HepG2 (cell line): ENCODE data around the gene DGKB. TPM values are rescaled to one million over a fixed set of nuclear protein-coding genes. Genes with fewer than 3 reads are reported as not detected.

Source experiments
- ATAC-seq: fragments of 200-7000 bp; cut with Tn5 transposase; 3 replicates; pipeline ENCODE4 v1.9.1; 2020; ENCODE audit warnings: mild to moderate bottlenecking, moderate library complexity
- BruUV-seq: library from RNA; stranded (reverse); fragments of 400-500 nt; replicated peaks from 2 replicates; lab custom pipeline; 2021; lab: Mats Ljungman, UMichigan
- CTCF ChIA-PET: fragments of 300-600 bp; formaldehyde crosslinking; extraction: SDS; loops from one replicate; lab custom pipeline; 2021; ENCODE audit warnings: low total read pairs, inconsistent platforms, low intra/inter-chr PET ratio; lab: Yijun Ruan, JAX
- POLR2A ChIA-PET: fragments of 350-600 bp; sonication (Branson Sonifier 250); formaldehyde crosslinking; loops from one replicate; lab custom pipeline; 2020; ENCODE audit warnings: antibody characterized with exemption, inconsistent platforms; lab: Yijun Ruan, JAX
- DNase-seq: peaks from one replicate; pipeline ENCODE4 v3.0.0-alpha.2; 2015; ENCODE audit warnings: low spot score
- FAIRE-seq: peaks from 3 replicates; lab custom pipeline; 2011; peaks lifted over from hg19 to GRCh38; lab: Jason Lieb, UNC
- H2AFZ ChIP-seq: one replicate; pipeline ENCODE4 v1.6.1; 2011; ENCODE audit warnings: low read length, inconsistent platforms
- H3K27ac ChIP-seq: fragments of 300-600 bp; 3 replicates; pipeline ENCODE4 v1.8.0; 2011; ENCODE audit warnings: mixed run types, mild to moderate bottlenecking, mixed read lengths, low read length, inconsistent platforms; ENCODE audit not compliant: insufficient read depth; ENCODE audit errors: extremely low read length
- H3K27me3 ChIP-seq, 2 experiments: fragments of 200-600 bp in 1 of 2; 2 replicates in 1 of 2; 3 replicates in 1 of 2; pipeline versions ENCODE4 v1.6.0 to v1.8.0; 2011; ENCODE audit warnings: low read length in 2 of 2, mild to moderate bottlenecking in 2 of 2, moderate library complexity in 2 of 2, inconsistent platforms in 1 of 2; ENCODE audit not compliant: insufficient read depth in 2 of 2, control insufficient read depth in 1 of 2
- H3K36me3 ChIP-seq, 2 experiments: fragments of 200-600 bp in 1 of 2; replicated peaks in 1 of 2; 2 replicates in 1 of 2; 3 replicates in 1 of 2; pipeline versions ENCODE4 v1.5.1 to v1.8.0; 2011; ENCODE audit warnings: low read length in 2 of 2, inconsistent platforms in 1 of 2; ENCODE audit not compliant: insufficient read depth in 2 of 2, control insufficient read depth in 1 of 2
- H3K4me1 ChIP-seq: 2 replicates; pipeline ENCODE4 v1.5.1; 2012; ENCODE audit warnings: low read length, inconsistent platforms; ENCODE audit not compliant: insufficient read depth
- H3K4me2 ChIP-seq: 2 replicates; pipeline ENCODE4 v1.6.0; 2011; ENCODE audit warnings: low read depth, low read length, inconsistent platforms
- H3K4me3 ChIP-seq, 3 experiments: fragments of 200-600 bp in 1 of 3; sonication (generic), shearing (Covaris generic) in 1 of 3; replicated peaks in 1 of 3; 2 replicates each; pipeline ENCODE4 v1.5.1; 2011 to 2016; ENCODE audit warnings: low read length in 3 of 3, inconsistent platforms in 2 of 3, low read depth in 2 of 3, mild to moderate bottlenecking in 2 of 3, control low read depth in 1 of 3, mixed read lengths in 1 of 3; ENCODE audit not compliant: insufficient read depth in 1 of 3
- H3K79me2 ChIP-seq: one replicate; pipeline ENCODE4 v1.6.1; 2011; ENCODE audit warnings: low read length, inconsistent platforms; ENCODE audit not compliant: insufficient read depth
- H3K9ac ChIP-seq: 2 replicates; pipeline ENCODE4 v1.6.0; 2011; ENCODE audit warnings: mild to moderate bottlenecking, low read depth, low read length, inconsistent platforms; ENCODE audit not compliant: insufficient read depth
- H3K9me3 ChIP-seq: 2 replicates; pipeline ENCODE4 v1.5.1; 2012; ENCODE audit warnings: mild to moderate bottlenecking, low read length
- H4K20me1 ChIP-seq: 2 replicates; pipeline ENCODE4 v1.6.0; 2011; ENCODE audit warnings: inconsistent platforms, mild to moderate bottlenecking, low read length, moderate library complexity; ENCODE audit not compliant: insufficient read depth
- DR1 ChIP-seq: sonication (generic); formaldehyde crosslinking; IDR thresholded peaks from 2 replicates; pipeline ENCODE4 v1.8.0; 2021; ENCODE audit warnings: mild to moderate bottlenecking, missing genetic modification reagents, inconsistent platforms
- GZF1 ChIP-seq: sonication (generic); formaldehyde crosslinking; IDR thresholded peaks from 2 replicates; pipeline ENCODE4 v1.5.1; 2020; ENCODE audit warnings: mild to moderate bottlenecking, missing genetic modification reagents
- HNRNPL ChIP-seq: fragments of 200-400 bp; formaldehyde crosslinking; IDR thresholded peaks from 2 replicates; pipeline ENCODE4 v1.6.1; 2017; ENCODE audit warnings: mild to moderate bottlenecking, low read depth, low read length
- LBX2 ChIP-seq: sonication (generic); formaldehyde crosslinking; IDR thresholded peaks from 2 replicates; pipeline ENCODE4 v1.5.0; 2020; ENCODE audit warnings: missing genetic modification reagents, mild to moderate bottlenecking, borderline replicate concordance
- TBL1XR1 ChIP-seq: fragments of 150-350 bp; IDR thresholded peaks from 2 replicates; pipeline ENCODE4 v1.6.1; 2014; ENCODE audit warnings: borderline replicate concordance, low read length; ENCODE audit not compliant: partially characterized antibody
- TBP ChIP-seq: sonication (generic); formaldehyde crosslinking; IDR thresholded peaks from 2 replicates; pipeline ENCODE4 v1.5.0; 2020; ENCODE audit warnings: missing genetic modification reagents
- ZIK1 ChIP-seq: sonication (generic); formaldehyde crosslinking; IDR thresholded peaks from 2 replicates; pipeline ENCODE4 v1.5.0; 2020; ENCODE audit warnings: mild to moderate bottlenecking, low read depth, missing genetic modification reagents, borderline replicate concordance
- ZNF329 ChIP-seq: sonication (generic); formaldehyde crosslinking; IDR thresholded peaks from 2 replicates; pipeline ENCODE4 v1.9.0; 2021; ENCODE audit warnings: low read depth, mild to moderate bottlenecking, missing genetic modification reagents
- ZNF501 ChIP-seq: sonication (generic); formaldehyde crosslinking; IDR thresholded peaks from 2 replicates; pipeline ENCODE4 v1.5.1; 2020; ENCODE audit warnings: mild to moderate bottlenecking, moderate library complexity, missing genetic modification reagents
- ZNF776 ChIP-seq: sonication (generic); formaldehyde crosslinking; IDR thresholded peaks from 2 replicates; pipeline ENCODE4 v1.4.0; 2020; ENCODE audit warnings: mild to moderate bottlenecking, missing genetic modification reagents
- ZSCAN12 ChIP-seq: sonication (generic); formaldehyde crosslinking; IDR thresholded peaks from 2 replicates; pipeline ENCODE4 v1.9.0; 2021; ENCODE audit warnings: mild to moderate bottlenecking, missing genetic modification reagents
- ZSCAN29 ChIP-seq: sonication (generic); formaldehyde crosslinking; conservative IDR thresholded peaks from 2 replicates; pipeline ENCODE4 v1.4.0; 2020; ENCODE audit warnings: mild to moderate bottlenecking, missing genetic modification reagents
- WGBS: methylation state at CpG from one replicate; pipeline ENCODE4 v1.1.6; 2017; ENCODE audit warnings: low lambda C conversion rate; 5-methylcytosine and 5-hydroxymethylcytosine counted together
- in situ Hi-C: cut with HindIII; loops from 2 replicates; pipeline ENCODE4 v1.10.0; 2017; ENCODE audit warnings: low pct_unique_long_range_greater_than_20kb; ENCODE audit not compliant: extremely low pct_ligation_motif_present
- intact Hi-C: fragments of 100-400 bp; cut with micrococcal nuclease; formaldehyde crosslinking; loops from one replicate; pipeline ENCODE4 v1.10.0; 2022; ENCODE audit not compliant: unreplicated experiment
- polyA plus RNA-seq, 8 experiments: library from polyadenylated mRNA; depleted of rRNA in 3 of 8; stranded (reverse) in 7 of 8; unstranded in 1 of 8; fragments of >200 nt; fragmentation: Illumina TruSeq in 4 of 8; extraction: Trizol in 4 of 8; gene quantifications; 2 replicates each; pipeline versions ENCODE4 v1.2.1 to v1.2.3, GENCODE V29; 2011 to 2016; ENCODE audit warnings: low read depth in 4 of 8, missing spikeins in 1 of 8, mixed read lengths in 1 of 8; ENCODE audit not compliant: insufficient read depth in 1 of 8
- total RNA-seq, 5 experiments: library from RNA; depleted of rRNA; stranded (reverse); fragments of >200 nt; fragmentation: Illumina TruSeq; extraction: Trizol; gene quantifications; 2 replicates each; pipeline ENCODE4 v1.2.3, GENCODE V29; 2016; ENCODE audit warnings: low read depth in 1 of 5

DGKB gene
- total and polyA plus RNA-seq, 2 of the 13 experiments (the other 11 are each of a cell fraction or from before 2014, with no cell fraction given): not detected

- TF ChIP-seq TBL1XR1 (no peak), ZSCAN29 (CRISPR knock-in tag) (no peak)
- TF ChIP-seq, all 625 proteins: peak for 0
Measured at GRCh38 chr7:14773729-14774271, 128.8 kb downstream of the DGKB start (continued).

GRCh38 chr7:14770614-14771013 is 131.9 kb downstream of the DGKB start:
- FAIRE-seq: no peak
- BruUV-seq: no TSS peak
- in situ Hi-C loops: no loop called here

More at GRCh38 chr7:14770614-14771013, 131.9 kb downstream of the DGKB start:
- ChIA-PET CTCF (no interaction called here), POLR2A (no interaction called here)
- no peak overlapping the region for H3K27ac ChIP-seq
- no peaks in the 10 kb centered on the region for H3K27me3 ChIP-seq
- no peak overlapping the region for H3K4me3 ChIP-seq
- H3K9me3 ChIP-seq: peaks cover 63% of the 10 kb centered on the region
- 22% methylated on average over 2 of the region's 2 CpGs for WGBS
- ATAC-seq (no peak), DNase-seq (no peak)
- H3K4me2 ChIP-seq: no peak overlapping the region
- no peak overlapping the region for H2AFZ ChIP-seq
- no peaks in the 10 kb centered on the region for H3K4me1 ChIP-seq
- intact Hi-C loops: no loop called here
- H3K36me3 ChIP-seq: no peaks in the 10 kb centered on the region
- H3K9ac ChIP-seq: no peak overlapping the region
- no peak for TF ChIP-seq ZNF329
- no peak for TF ChIP-seq ZNF776 (CRISPR knock-in tag)
- no peak for TF ChIP-seq GZF1
- TF ChIP-seq DR1 (CRISPR knock-in tag): no peak
- TF ChIP-seq LBX2: no peak
- no peak for TF ChIP-seq ZIK1 (CRISPR knock-in tag)
- no peak for TF ChIP-seq ZNF501 (CRISPR knock-in tag)
- TF ChIP-seq ZSCAN12 (CRISPR knock-in tag): no peak
- no peak for TF ChIP-seq TBP (CRISPR knock-in tag)
- no peak for TF ChIP-seq HNRNPL
- H4K20me1 ChIP-seq: no peaks in the 10 kb centered on the region
- no peaks in the 10 kb centered on the region for H3K79me2 ChIP-seq
